ENCODE results near the gene GMIP.

GMIP gene

GRCh38 chr19:19642506-19643157 lies 825 bp downstream of the GMIP start:
- in situ Hi-C loops (cut with MboI; ENCODE audit: low pct_unique_long_range_greater_than_20kb, low sequenced_read_pairs) = loop anchor here (10.0 kb wide), 1 partner anchor 108 kb away; the partner anchor contains the start of gene CILP2
- DNase-seq = peak; percentile 52

GRCh38 chr19:19637523-19638251 lies 5.8 kb downstream of the GMIP start:
- in situ Hi-C loops (cut with MboI; ENCODE audit: low pct_unique_long_range_greater_than_20kb, low sequenced_read_pairs) = no loop called here
- DNase-seq = no peak

GRCh38 chr19:19637186-19637522 lies 6.3 kb downstream of the GMIP start:
- no peak for DNase-seq
- in situ Hi-C loops (cut with MboI; ENCODE audit: low pct_unique_long_range_greater_than_20kb, low sequenced_read_pairs) = no loop called here

GRCh38 chr19:19636573-19637185 lies 6.8 kb downstream of the GMIP start:
- no peak for DNase-seq
- in situ Hi-C loops (cut with MboI; ENCODE audit: low pct_unique_long_range_greater_than_20kb, low sequenced_read_pairs) = no loop called here

GRCh38 chr19:19635313-19635702 lies 8.1 kb downstream of the GMIP start:
- in situ Hi-C loops (cut with MboI; ENCODE audit: low pct_unique_long_range_greater_than_20kb, low sequenced_read_pairs) = no loop called here
- DNase-seq = no peak

- DNase-seq = no peak
- in situ Hi-C loops (cut with MboI; ENCODE audit: low pct_unique_long_range_greater_than_20kb, low sequenced_read_pairs) = no loop called here
Measured at GRCh38 chr19:19634516-19635312, 8.7 kb downstream of the GMIP start.

GRCh38 chr19:19633711-19634515 lies 9.5 kb downstream of the GMIP start:
- DNase-seq = no peak
- in situ Hi-C loops (cut with MboI; ENCODE audit: low pct_unique_long_range_greater_than_20kb, low sequenced_read_pairs) = no loop called here

GRCh38 chr19:19632661-19633060 lies 10.8 kb downstream of the GMIP start:
- in situ Hi-C loops (cut with MboI; ENCODE audit: low pct_unique_long_range_greater_than_20kb, low sequenced_read_pairs) = no loop called here

GRCh38 chr19:19631346-19631745 lies 12.1 kb downstream of the GMIP start:
- DNase-seq = no peak
- in situ Hi-C loops (cut with MboI; ENCODE audit: low pct_unique_long_range_greater_than_20kb, low sequenced_read_pairs) = no loop called here

More at GRCh38 chr19:19632661-19633060, 10.8 kb downstream of the GMIP start:
- no peak for DNase-seq

GRCh38 chr19:19630426-19630825 lies 13.0 kb downstream of the GMIP start:
- DNase-seq = no peak
- in situ Hi-C loops (cut with MboI; ENCODE audit: low pct_unique_long_range_greater_than_20kb, low sequenced_read_pairs) = no loop called here

GRCh38 chr19:19630062-19630414 lies 13.4 kb downstream of the GMIP start:
- in situ Hi-C loops (cut with MboI; ENCODE audit: low pct_unique_long_range_greater_than_20kb, low sequenced_read_pairs) = no loop called here

GRCh38 chr19:19628501-19629134 lies 14.8 kb downstream of the GMIP start:
- in situ Hi-C loops (cut with MboI; ENCODE audit: low pct_unique_long_range_greater_than_20kb, low sequenced_read_pairs) = no loop called here

More at GRCh38 chr19:19630062-19630414, 13.4 kb downstream of the GMIP start:
- DNase-seq = no peak

GRCh38 chr19:19627621-19628500 lies 15.6 kb downstream of the GMIP start, which contains the start of gene LPAR2:
LPAR2 (minus strand) TSS chr19:19628220; CDS start chr19:19627275, 945 bp downstream.
- no peak for DNase-seq

More at GRCh38 chr19:19628501-19629134, 14.8 kb downstream of the GMIP start:
- no peak for DNase-seq

GRCh38 chr19:19626516-19627472 lies 16.7 kb downstream of the GMIP start:
- in situ Hi-C loops (cut with MboI; ENCODE audit: low pct_unique_long_range_greater_than_20kb, low sequenced_read_pairs) = no loop called here
- no peak for DNase-seq

More at GRCh38 chr19:19627621-19628500, 15.6 kb downstream of the GMIP start, which contains the start of gene LPAR2:
- in situ Hi-C loops (cut with MboI; ENCODE audit: low pct_unique_long_range_greater_than_20kb, low sequenced_read_pairs) = no loop called here

- no peak for DNase-seq
- in situ Hi-C loops (cut with MboI; ENCODE audit: low pct_unique_long_range_greater_than_20kb, low sequenced_read_pairs) = no loop called here
Measured at GRCh38 chr19:19624032-19624570, 19.4 kb downstream of the GMIP start.

- no peak for DNase-seq
- in situ Hi-C loops (cut with MboI; ENCODE audit: low pct_unique_long_range_greater_than_20kb, low sequenced_read_pairs) = no loop called here
Measured at GRCh38 chr19:19623383-19623782, 20.1 kb downstream of the GMIP start.

Measured in KBM-7 (cell line).